Left renal pelvis (tissue), 4 donors: Measurements from ENCODE around the gene HMCN2. TPM values are rescaled to one million over a fixed set of nuclear protein-coding genes. Genes with fewer than 3 reads are reported as not detected.

Source experiments
- DNase-seq, 4 donors: peaks; one replicate each; pipeline ENCODE4 v3.0.0-alpha.2; 2013; ENCODE audit warnings: low read depth in 4 of 4, low spot score in 3 of 4
- polyA plus RNA-seq, 4 donors: library from polyadenylated mRNA; unstranded; fragments of 120-200 nt; gene quantifications; one replicate each; pipeline ENCODE4 v1.2.1, GENCODE V29; 2013; ENCODE audit not compliant: insufficient read length in 4 of 4

HMCN2 gene
- polyA plus RNA-seq, 4 donors, result 0.40 to 1.7 (median 1.1) TPM

DNA sequence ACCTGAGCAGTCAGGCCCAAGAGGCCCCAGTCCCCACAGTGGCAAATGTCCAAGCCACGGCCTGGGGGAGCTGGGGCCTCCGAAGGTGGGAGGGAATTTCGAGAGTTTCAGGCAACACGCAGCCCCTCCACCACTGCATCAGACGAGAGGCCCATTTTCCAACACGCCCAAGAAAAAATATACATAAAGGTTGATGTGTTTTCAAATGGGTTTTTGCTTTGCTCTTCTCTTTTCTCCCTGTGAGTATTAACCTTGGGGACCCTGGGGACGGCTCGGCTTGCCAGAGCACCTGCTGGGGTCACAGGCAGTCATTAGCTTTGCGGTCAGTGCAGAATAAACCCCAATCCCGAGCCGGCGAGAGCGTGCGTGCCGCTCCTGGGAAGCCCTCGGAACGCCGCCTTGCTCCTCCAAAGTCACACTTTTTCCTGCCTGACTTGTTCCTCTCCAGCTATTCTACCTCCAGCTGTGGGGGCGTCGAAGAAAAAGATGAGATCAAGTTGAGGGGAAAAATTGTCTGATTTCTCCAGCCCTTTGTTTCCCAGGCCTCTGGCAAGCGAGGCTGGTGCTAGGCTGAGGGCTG lies 210.7 kb downstream of the HMCN2 start:
- DNase-seq, result no peak

DNA sequence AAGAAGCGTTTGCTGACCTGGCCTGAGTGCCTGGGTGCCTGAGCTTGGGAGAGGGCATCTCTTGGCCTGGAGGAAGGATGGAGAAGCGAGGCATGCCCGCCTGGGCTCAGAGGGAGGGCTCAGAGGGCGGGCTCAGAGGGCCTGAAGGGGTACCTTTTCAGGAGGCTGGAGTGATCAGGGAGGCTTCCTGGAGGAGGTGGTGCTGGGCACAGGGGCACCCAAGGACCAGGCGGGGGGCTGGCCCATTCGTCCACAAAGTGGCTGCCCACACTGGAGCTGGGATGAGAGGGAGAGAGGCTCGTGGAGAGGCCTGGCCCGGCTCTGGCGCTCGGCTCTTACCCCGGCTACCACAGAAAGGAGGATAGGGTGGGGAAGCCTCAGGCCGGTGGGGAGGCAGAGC lies 212.0 kb downstream of the HMCN2 start:
- DNase-seq, result no peak

DNA sequence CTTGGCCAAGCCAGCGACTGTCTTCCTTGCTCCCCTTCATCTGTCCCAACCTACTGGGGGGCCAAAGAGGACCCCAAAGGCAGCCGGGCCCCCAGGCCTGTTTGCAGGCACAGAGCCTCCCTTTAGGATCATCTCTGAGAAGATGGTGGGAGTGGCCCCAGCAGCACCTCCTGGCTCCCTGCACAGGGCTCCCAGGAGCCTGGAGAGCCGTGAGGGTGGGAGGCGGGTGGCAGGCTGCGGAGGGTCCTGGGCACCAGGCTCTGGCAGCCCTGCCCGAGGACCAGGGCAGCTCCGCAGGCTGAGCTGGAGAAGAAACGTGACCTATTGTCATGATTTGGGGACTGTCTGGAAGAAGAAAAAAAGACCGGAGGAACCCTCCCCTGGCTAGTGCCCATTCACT lies 212.6 kb downstream of the HMCN2 start:
- DNase-seq, result no peak

DNA sequence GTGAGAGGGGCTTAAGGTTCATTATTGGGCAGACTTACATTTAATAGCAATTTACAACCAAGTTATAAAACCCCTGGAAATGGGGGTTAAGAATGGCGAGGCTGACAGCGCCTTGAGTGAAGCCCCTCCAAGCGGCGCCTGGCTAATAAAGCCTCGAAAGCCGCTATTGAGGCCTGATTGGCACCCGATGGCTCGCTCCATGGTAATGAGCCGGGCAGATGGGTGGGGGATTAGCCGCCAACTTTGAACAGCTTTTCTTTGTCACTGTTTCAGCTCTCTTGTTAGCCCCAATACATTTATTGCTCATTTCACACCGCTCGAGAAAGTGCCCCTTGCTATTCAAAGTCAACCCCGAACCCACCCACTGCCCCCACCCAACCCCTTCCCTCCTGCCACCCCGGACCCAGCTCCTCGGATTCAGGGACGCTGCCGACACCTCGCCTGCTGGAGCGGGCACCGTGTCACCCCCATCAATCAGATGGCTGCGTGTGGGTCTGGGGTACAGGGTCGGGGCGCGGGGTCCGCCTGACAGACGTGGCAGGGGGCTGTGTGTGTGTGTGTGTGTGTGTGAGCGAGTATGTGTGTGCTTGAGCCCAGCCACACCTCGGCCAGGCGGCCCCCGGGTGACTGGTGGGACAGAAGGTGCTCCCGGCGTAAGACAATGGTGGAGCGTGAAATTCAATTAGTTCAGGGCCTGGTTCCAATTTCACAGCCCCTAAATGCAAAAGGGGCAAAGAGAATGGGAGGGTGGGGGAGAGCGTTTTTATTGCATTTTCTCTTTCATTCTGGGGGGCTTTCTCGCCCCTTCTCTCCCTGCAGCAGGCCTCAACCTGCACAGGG lies 213.4 kb downstream of the HMCN2 start:
- no peak for DNase-seq

DNA sequence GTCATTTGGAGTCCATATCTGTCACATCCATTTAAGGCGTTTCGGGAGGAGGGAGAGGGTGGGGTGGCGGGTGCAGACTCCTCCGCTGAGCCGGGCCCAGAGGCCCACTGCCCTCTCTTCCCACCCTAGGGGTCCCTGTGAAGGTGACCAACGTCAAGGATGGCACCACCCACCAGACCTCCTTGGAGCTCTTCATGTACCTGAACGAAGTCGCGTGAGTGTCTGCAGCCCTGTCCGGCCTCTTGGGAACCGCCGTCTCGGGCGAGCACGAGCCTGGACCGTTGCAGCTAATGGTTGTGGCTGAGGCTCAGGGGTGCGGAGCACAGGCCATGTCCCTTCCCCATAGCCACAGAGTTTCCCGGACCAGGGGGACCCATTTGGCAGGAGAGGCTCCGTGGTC lies 214.0 kb downstream of the HMCN2 start:
- DNase-seq, result no peak

DNA sequence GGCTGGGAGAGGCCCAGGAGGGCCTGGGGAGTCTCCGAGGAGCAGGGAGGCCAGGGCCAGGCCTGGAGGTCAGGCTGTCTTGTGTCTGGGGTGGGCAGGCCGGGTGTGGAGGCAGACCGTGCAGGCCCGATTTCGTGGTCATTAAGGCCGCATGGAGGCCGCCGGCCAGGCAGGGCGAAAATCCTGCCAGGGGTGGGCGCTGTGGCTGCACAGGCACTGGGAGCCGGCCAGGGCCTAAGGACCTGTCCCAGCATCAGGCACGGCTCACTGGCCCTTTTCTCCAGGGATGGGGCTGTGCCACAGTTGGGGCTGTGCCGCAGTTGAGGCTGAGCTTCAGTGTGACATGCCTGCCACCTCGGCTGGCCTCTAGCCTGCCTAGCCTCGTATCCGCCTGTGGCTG lies 215.1 kb downstream of the HMCN2 start:
- DNase-seq, result no peak

DNA sequence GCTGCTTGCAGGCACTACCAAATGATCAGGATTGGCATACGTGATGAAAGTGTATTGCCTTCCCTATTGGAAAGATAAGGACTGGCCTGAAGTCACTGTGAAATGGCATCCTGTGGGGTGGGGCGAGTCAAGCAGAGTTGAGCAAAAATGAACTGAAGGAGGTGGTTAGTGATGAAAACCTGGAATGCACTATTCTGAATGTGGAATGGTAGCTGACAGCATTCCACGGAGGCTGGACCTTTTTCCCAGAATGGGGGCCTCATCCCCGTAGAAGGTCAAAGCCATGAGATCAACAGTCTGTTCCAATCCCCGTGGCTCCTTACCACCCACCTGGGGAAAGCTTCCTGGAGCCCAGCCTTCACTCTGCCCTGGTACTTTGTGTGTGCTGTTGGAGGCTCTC lies 216.9 kb downstream of the HMCN2 start:
- DNase-seq, result no peak

DNA sequence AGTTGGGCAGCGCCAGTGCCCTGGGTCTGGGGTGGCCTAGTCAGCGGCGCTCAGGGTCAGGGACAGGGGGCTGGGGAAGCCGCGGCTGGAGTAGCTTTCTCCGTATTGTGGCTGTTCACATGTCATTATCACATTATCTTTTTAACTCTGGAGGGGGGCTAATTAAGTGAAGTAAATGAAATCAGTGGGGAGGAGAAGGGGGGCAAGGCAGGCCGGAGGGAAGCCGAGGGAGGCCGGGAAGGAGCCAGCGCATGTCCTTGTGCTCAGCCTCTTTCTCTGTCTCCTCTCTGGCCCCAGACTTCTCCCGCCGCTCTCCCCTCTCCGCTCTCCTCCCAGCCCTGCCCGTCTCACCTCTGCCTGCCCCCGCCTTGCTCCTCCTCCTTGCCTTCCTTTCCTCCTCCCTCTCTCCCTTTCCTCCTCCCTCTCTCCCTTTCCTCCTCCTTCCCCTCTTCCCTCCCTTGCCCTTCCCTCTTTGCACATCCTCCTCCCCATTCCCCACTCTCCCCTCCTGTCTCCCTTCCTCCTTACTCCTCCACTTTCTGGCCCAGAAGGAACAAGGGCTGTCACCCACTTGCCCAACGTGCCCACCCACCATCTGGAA lies 217.9 kb downstream of the HMCN2 start:
- no peak for DNase-seq

Other genes with a start within 250 kb of the HMCN2 start
- 10 to 100 TPM; 44.4 to 53.8 (median 50.0) TPM for gene FNBP1, start 222.6 kb upstream of the HMCN2 start, polyA plus RNA-seq
- gene GPR107, start 211.9 kb upstream of the HMCN2 start, polyA plus RNA-seq, result 10 to 100 TPM; 51.4 to 60.3 (median 54.0) TPM
- gene NCS1, start 93.4 kb upstream of the HMCN2 start, polyA plus RNA-seq, result 10 to 100 TPM; 25.9 to 31.8 (median 27.2) TPM
- gene ASS1, start 179.2 kb downstream of the HMCN2 start, polyA plus RNA-seq, result 100 to 1,000 TPM; 115 to 322 (median 251) TPM